Endothelial cell (in vitro differentiated cells): ENCODE measurements around the gene KLHL42. TPM values are rescaled to one million over a fixed set of nuclear protein-coding genes. Genes with fewer than 3 reads are reported as not detected.

ENCODE experiments used
- DNase-seq: peaks from one replicate; pipeline ENCODE4 v3.0.0; 2021; ENCODE audit warnings: low spot score
- H3K27ac Mint-ChIP-seq: one replicate; pipeline ENCODE4 v1.8.0; 2021; ENCODE audit warnings: mixed read lengths, inconsistent platforms; ENCODE audit not compliant: unreplicated experiment
- H3K27me3 Mint-ChIP-seq: one replicate; pipeline ENCODE4 v1.8.0; 2021; ENCODE audit warnings: mild to moderate bottlenecking, moderate library complexity, mixed read lengths, inconsistent platforms; ENCODE audit not compliant: unreplicated experiment
- H3K36me3 Mint-ChIP-seq: one replicate; pipeline ENCODE4 v1.8.0; 2021; ENCODE audit warnings: mild to moderate bottlenecking, low read depth, mixed read lengths, inconsistent platforms; ENCODE audit not compliant: unreplicated experiment
- H3K4me1 Mint-ChIP-seq: one replicate; pipeline ENCODE4 v1.8.0; 2021; ENCODE audit warnings: mild to moderate bottlenecking, mixed read lengths, inconsistent platforms; ENCODE audit not compliant: unreplicated experiment
- H3K4me3 Mint-ChIP-seq: one replicate; pipeline ENCODE4 v1.8.0; 2021; ENCODE audit warnings: mild to moderate bottlenecking, mixed read lengths, inconsistent platforms; ENCODE audit not compliant: unreplicated experiment
- H3K9me3 Mint-ChIP-seq: one replicate; pipeline ENCODE4 v1.8.0; 2021; ENCODE audit warnings: mixed read lengths, inconsistent platforms; ENCODE audit not compliant: unreplicated experiment
- total RNA-seq: library from RNA; stranded (reverse); fragmentation: NEBNext Ultra II Directional; extraction: Animal tissue kit (Norgen Biotek cat#: 25700); gene quantifications from one replicate; pipeline ENCODE4 v1.2.1, GENCODE V29; 2021; ENCODE audit not compliant: unreplicated experiment
- TF ChIP-seq, protein P1 (sequence below): fragments of 200-600 bp; sonication (generic); IDR thresholded peaks from one replicate; pipeline ENCODE4 v1.5.0; 2021; ENCODE audit warnings: antibody characterized with exemption; ENCODE audit not compliant: unreplicated experiment

Gene KLHL42
- total RNA-seq, 1 donor from 2014 or later, result 27.3 TPM

DNA sequence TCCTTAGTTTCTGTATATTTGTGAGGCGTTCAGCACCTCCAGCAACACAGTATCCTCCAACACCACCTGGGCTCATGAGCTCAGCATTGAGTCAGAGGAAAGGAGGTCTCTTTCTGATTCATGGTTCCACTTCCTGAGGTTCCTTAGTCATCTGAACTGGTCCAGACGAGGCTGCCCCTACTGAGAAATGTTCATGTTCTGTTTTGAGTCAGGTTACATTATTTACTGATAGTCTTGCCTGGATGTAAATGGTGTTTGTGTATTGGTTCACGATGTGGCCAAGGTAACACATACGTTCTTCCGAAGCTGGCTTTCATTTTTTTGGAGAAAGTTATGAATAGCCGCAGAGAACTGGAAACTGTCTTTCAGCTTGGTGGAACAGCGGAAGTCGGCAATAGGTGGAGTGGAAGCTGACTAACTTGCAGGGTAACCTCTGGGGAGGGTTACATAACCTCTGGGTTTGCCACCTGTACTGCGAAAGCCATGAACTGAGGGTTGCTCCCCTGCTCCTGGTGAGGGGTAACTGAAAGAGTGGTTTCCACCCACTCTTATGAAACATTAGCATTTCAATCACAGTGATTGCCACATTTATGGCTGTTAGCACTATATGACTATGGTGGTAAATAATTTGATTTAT is 42.2 kb downstream of the KLHL42 start:
- H3K27me3 Mint-ChIP-seq, result peaks cover 5% of the 10 kb centered on the region
- no peak for DNase-seq
- no peak overlapping the region for H3K4me3 Mint-ChIP-seq
- no peaks in the 10 kb centered on the region for H3K4me1 Mint-ChIP-seq
- no peaks in the 10 kb centered on the region for H3K9me3 Mint-ChIP-seq
- TF ChIP-seq, protein P1, sequence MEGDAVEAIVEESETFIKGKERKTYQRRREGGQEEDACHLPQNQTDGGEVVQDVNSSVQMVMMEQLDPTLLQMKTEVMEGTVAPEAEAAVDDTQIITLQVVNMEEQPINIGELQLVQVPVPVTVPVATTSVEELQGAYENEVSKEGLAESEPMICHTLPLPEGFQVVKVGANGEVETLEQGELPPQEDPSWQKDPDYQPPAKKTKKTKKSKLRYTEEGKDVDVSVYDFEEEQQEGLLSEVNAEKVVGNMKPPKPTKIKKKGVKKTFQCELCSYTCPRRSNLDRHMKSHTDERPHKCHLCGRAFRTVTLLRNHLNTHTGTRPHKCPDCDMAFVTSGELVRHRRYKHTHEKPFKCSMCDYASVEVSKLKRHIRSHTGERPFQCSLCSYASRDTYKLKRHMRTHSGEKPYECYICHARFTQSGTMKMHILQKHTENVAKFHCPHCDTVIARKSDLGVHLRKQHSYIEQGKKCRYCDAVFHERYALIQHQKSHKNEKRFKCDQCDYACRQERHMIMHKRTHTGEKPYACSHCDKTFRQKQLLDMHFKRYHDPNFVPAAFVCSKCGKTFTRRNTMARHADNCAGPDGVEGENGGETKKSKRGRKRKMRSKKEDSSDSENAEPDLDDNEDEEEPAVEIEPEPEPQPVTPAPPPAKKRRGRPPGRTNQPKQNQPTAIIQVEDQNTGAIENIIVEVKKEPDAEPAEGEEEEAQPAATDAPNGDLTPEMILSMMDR, result no peak
- H3K36me3 Mint-ChIP-seq, result no peaks in the 10 kb centered on the region
- H3K27ac Mint-ChIP-seq, result no peak overlapping the region

DNA sequence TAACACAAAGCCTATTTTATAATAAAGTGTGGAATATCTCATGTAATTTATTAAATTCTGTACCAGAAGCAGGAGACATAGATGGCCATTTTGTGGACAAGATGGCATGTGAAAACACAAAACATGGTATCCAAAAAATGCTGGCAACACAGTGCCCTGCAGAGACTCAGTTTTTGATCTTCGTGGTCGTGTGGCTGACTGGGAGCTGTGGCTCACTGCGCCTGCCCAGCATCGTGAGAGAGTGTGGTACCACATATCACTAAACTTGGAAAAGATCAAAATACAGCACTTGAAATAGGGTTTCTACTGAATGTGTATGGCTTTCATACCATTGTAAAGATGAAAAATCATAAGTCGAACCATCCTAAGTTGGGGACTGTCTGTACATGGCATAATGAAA is 43.0 kb downstream of the KLHL42 start:
- TF ChIP-seq, protein P1, result no peak
- no peaks in the 10 kb centered on the region for H3K9me3 Mint-ChIP-seq
- H3K27me3 Mint-ChIP-seq, result peaks cover 5% of the 10 kb centered on the region
- no peaks in the 10 kb centered on the region for H3K36me3 Mint-ChIP-seq
- no peak for DNase-seq
- no peak overlapping the region for H3K27ac Mint-ChIP-seq
- H3K4me3 Mint-ChIP-seq, result no peak overlapping the region
- H3K4me1 Mint-ChIP-seq, result no peaks in the 10 kb centered on the region

DNA sequence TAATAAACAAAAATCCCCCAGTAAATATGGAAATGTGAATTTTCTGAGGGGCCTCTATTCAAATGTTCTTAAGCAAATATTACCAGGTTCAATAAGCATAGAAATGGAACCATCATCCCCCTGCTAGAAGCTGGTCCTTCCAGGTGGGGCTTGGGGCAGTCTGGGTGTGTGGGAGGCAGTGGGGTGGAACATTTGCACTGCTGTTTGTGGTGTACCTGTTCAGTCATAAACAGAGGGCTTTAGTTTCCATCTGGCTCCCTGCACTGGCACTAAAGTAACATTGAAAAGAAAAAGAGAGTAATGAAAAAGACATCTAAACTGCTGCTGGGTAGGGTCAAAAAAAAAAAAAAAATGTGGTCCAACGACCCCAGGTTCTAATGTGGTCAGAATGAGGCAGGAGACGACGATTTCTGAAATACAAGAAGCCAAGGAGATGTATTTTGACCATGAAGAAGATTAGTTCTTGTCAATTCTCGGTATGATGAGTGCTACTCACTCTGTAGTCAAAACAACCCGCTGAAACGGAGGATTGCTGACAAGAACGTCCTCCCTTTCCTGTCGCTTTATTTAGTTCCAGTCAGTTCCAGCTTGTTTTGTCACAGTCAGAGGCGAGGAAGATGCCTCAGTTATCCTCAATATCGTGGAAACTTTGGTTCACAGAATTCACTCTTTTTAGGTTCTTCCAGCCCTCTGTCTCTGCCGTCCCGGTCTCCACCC is 44.3 kb downstream of the KLHL42 start:
- TF ChIP-seq, protein P1, result no peak
- H3K36me3 Mint-ChIP-seq, result no peaks in the 10 kb centered on the region
- peaks cover 3% of the 10 kb centered on the region for H3K27me3 Mint-ChIP-seq
- H3K27ac Mint-ChIP-seq, result no peak overlapping the region
- H3K4me1 Mint-ChIP-seq, result no peaks in the 10 kb centered on the region
- H3K9me3 Mint-ChIP-seq, result no peaks in the 10 kb centered on the region
- H3K4me3 Mint-ChIP-seq, result no peak overlapping the region
- DNase-seq, result no peak

DNA sequence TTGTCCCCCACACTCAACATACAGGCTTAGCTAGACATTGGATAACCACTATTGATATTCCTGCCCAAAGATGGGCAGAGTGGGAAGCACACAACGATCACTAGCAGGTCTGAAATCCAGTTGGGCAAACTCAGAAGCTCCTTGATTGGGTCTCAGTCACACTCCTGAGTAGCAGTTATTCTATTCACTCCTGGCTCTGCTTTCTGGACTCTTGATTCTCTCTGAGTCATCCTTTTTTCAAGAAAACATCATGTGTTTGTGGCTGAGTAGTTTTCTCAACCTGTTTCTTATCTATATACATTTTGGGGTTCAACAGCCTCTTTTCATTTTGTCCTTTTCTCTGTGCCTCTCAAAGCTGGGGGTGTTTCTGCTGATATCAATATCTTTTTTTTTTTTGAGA is 46.0 kb downstream of the KLHL42 start:
- Mint-ChIP-seq H3K27ac (no peak overlapping the region), H3K36me3 (no peaks in the 10 kb centered on the region), H3K4me1 (no peaks in the 10 kb centered on the region), H3K4me3 (no peak overlapping the region), H3K9me3 (no peaks in the 10 kb centered on the region), H3K27me3 (no peaks in the 10 kb centered on the region)
- TF ChIP-seq, protein P1, result no peak
- no peak for DNase-seq

DNA sequence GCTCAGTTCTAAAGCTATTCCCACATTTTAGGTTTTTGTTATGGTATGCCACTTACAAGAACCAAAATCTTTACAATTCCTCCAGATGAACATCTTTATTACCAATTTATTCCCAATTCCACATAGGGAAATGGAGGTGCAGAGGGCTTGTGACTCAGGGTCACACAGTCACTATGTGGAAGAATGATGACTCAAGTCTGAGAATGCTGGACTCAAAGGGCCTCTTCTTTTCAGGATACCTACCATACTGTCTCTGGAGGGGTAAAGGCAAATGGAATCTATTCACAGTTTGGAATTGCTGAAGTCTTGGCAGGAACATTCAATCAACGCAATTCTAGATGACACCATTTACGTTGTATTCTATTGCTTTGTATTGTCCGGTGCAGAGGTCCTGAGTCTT is 48.2 kb downstream of the KLHL42 start:
- Mint-ChIP-seq H3K9me3 (no peaks in the 10 kb centered on the region), H3K27me3 (no peaks in the 10 kb centered on the region)

More for the DNA sequence above, 48.2 kb downstream of the KLHL42 start:
- H3K4me3 Mint-ChIP-seq, result no peak overlapping the region
- TF ChIP-seq, protein P1, result no peak
- no peak overlapping the region for H3K27ac Mint-ChIP-seq
- peaks cover 4% of the 10 kb centered on the region for H3K4me1 Mint-ChIP-seq
- no peaks in the 10 kb centered on the region for H3K36me3 Mint-ChIP-seq
- DNase-seq, result no peak
